Astrocyte (in vitro differentiated cells and primary cell): Measurements from ENCODE around the gene SELENOW. TPM values are rescaled to one million over a fixed set of nuclear protein-coding genes. Genes with fewer than 3 reads are reported as not detected.
A peak's percentile ranks its signal among the peaks of the same experiment; 100 is the strongest.
"Not testable (repeated sequence)": the region's sequence is repeated elsewhere in the genome, so short reads cannot be mapped to it uniquely, and the experiment has no call there.

Experiments
- DNase-seq: peaks from one replicate; pipeline ENCODE4 v3.0.0-alpha.2; 2010; ENCODE audit warnings: low read depth
- FAIRE-seq: peaks from 2 replicates; lab custom pipeline; 2011; peaks lifted over from hg19 to GRCh38; lab: Jason Lieb, UNC
- H2AFZ ChIP-seq: 2 replicates; pipeline ENCODE4 v1.6.0; 2012; ENCODE audit warnings: low read depth, low read length, inconsistent platforms
- H3K27ac ChIP-seq: 2 replicates; pipeline ENCODE4 v1.5.1; 2011; ENCODE audit warnings: low read depth, low read length, inconsistent platforms
- H3K27me3 ChIP-seq: 2 replicates; pipeline ENCODE4 v1.6.0; 2011; ENCODE audit warnings: low read length, inconsistent platforms; ENCODE audit not compliant: insufficient read depth
- H3K36me3 ChIP-seq: 2 replicates; pipeline ENCODE4 v1.5.1; 2011; ENCODE audit warnings: low read length, inconsistent platforms; ENCODE audit not compliant: insufficient read depth
- H3K4me1 ChIP-seq: 2 replicates; pipeline ENCODE4 v1.5.1; 2011; ENCODE audit warnings: low read length, inconsistent platforms; ENCODE audit not compliant: insufficient read depth
- H3K4me2 ChIP-seq: 2 replicates; pipeline ENCODE4 v1.6.0; 2012; ENCODE audit warnings: low read length, inconsistent platforms
- H3K4me3 ChIP-seq: 2 replicates; pipeline ENCODE4 v1.5.1; 2011; ENCODE audit warnings: low read depth, mild to moderate bottlenecking, low read length, inconsistent platforms; ENCODE audit not compliant: insufficient read depth
- H3K79me2 ChIP-seq: 2 replicates; pipeline ENCODE4 v1.6.0; 2012; ENCODE audit warnings: mild to moderate bottlenecking, low read length, inconsistent platforms; ENCODE audit not compliant: insufficient read depth
- H3K9ac ChIP-seq: 2 replicates; pipeline ENCODE4 v1.6.0; 2012; ENCODE audit warnings: mild to moderate bottlenecking, low read length, inconsistent platforms
- H3K9me3 ChIP-seq: 2 replicates; pipeline ENCODE4 v1.5.1; 2012; ENCODE audit warnings: low read depth, mild to moderate bottlenecking, low read length, inconsistent platforms; ENCODE audit not compliant: insufficient read depth
- H4K20me1 ChIP-seq: 2 replicates; pipeline ENCODE4 v1.6.0; 2012; ENCODE audit warnings: low read length, inconsistent platforms; ENCODE audit not compliant: insufficient read depth
- H3K27ac Mint-ChIP-seq: one replicate; pipeline ENCODE4 v1.8.0; 2021; ENCODE audit warnings: mild to moderate bottlenecking, mixed read lengths; ENCODE audit not compliant: unreplicated experiment
- H3K27me3 Mint-ChIP-seq: one replicate; pipeline ENCODE4 v1.8.0; 2021; ENCODE audit warnings: low read depth, mixed read lengths; ENCODE audit not compliant: unreplicated experiment
- H3K36me3 Mint-ChIP-seq: one replicate; pipeline ENCODE4 v1.8.0; 2021; ENCODE audit warnings: low read depth, mixed read lengths; ENCODE audit not compliant: unreplicated experiment
- H3K4me1 Mint-ChIP-seq: one replicate; pipeline ENCODE4 v1.8.0; 2021; ENCODE audit warnings: low read depth, mixed read lengths; ENCODE audit not compliant: unreplicated experiment
- H3K4me3 Mint-ChIP-seq: one replicate; pipeline ENCODE4 v1.8.0; 2021; ENCODE audit warnings: mild to moderate bottlenecking, moderate library complexity, mixed read lengths; ENCODE audit not compliant: unreplicated experiment
- H3K9me3 Mint-ChIP-seq: one replicate; pipeline ENCODE4 v1.8.0; 2021; ENCODE audit warnings: mild to moderate bottlenecking, mixed read lengths; ENCODE audit not compliant: unreplicated experiment
- CTCF ChIP-seq: IDR thresholded peaks from 2 replicates; pipeline ENCODE4 v1.5.1; 2011; ENCODE audit warnings: low read depth, mild to moderate bottlenecking, inconsistent platforms, low read length, moderate library complexity; ENCODE audit not compliant: insufficient read depth
- EZH2 ChIP-seq: IDR thresholded peaks from 2 replicates; pipeline ENCODE4 v1.6.1; 2012; ENCODE audit warnings: mild to moderate bottlenecking, low read length, inconsistent platforms; ENCODE audit not compliant: insufficient read depth
- total RNA-seq: library from RNA; stranded (reverse); gene quantifications from 2 replicates; pipeline ENCODE4 v1.2.1, GENCODE V29; 2021

Gene SELENOW
- total RNA-seq, 1 donor from 2014 or later = 279 TPM

DNA sequence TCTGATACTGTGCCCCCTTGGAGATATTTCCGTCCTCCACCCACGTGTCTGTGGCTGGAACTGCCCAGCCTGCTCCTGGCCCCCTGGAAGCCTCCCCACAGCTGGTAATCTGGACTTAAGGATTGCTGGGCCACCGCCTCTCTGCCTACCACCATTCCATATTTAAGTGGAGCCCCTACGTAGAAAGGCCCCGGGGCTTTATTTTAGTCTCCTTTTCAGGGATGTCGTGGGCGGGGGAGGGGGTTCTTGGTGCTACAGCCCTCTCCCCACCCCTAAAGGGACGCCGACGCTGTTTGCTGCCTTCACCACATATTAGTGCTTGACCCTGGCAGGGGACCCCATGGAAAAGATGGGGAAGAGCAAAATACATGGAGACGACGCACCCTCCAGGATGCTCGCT lies 35.9 kb upstream of the SELENOW start:
- Mint-ChIP-seq H3K27me3 (no peaks in the 10 kb centered on the region), H3K27ac (peak overlapping the region; percentile 88), H3K9me3 (no peaks in the 10 kb centered on the region), H3K4me1 (peaks cover 18% of the 10 kb centered on the region), H3K4me3 (peak overlapping the region; percentile 20), H3K36me3 (peaks cover 22% of the 10 kb centered on the region)
- peak; percentile 31 for DNase-seq
- peak overlapping the region; percentile 43 for H3K4me3 ChIP-seq
- peaks cover 17% of the 10 kb centered on the region for H3K36me3 ChIP-seq
- peaks cover 10% of the 10 kb centered on the region for H4K20me1 ChIP-seq
- no peak for TF ChIP-seq EZH2
- TF ChIP-seq CTCF = no peak
- peak overlapping the region; percentile 99 for H3K27ac ChIP-seq
- peak overlapping the region; percentile 43 for H2AFZ ChIP-seq
- peaks cover 26% of the 10 kb centered on the region for H3K4me1 ChIP-seq
- no peaks in the 10 kb centered on the region for H3K27me3 ChIP-seq
- peak overlapping the region; percentile 89 for H3K4me2 ChIP-seq
- peak overlapping the region; percentile 87 for H3K9ac ChIP-seq
- H3K79me2 ChIP-seq = peaks cover 16% of the 10 kb centered on the region
- H3K9me3 ChIP-seq = no peaks in the 10 kb centered on the region
- FAIRE-seq = no peak

GRCh38 chr19:47745010-47745901 lies 33.2 kb upstream of the SELENOW start, which contains the start of gene NOP53:
Gene NOP53, plus strand, starts transcription at chr19:47745546. Its CDS starts 14 bp downstream, at chr19:47745560.
- Histone ChIP-seq H3K4me2 (peak within 1 kb of the TSS; percentile 76), H3K4me1 (peaks cover 26% of the 10 kb centered on the region), H3K4me3 (peak within 1 kb of the TSS; percentile 73), H3K27ac (peak within 1 kb of the TSS; percentile 92), H3K79me2 (peaks cover 34% of the 10 kb centered on the region), H2AFZ (peak within 1 kb of the TSS; percentile 79), H3K9me3 (no peaks in the 10 kb centered on the region), H3K27me3 (no peaks in the 10 kb centered on the region), H4K20me1 (peaks cover 33% of the 10 kb centered on the region), H3K36me3 (peaks cover 22% of the 10 kb centered on the region), H3K9ac (peak within 1 kb of the TSS; percentile 93)
- Mint-ChIP-seq H3K27me3 (no peaks in the 10 kb centered on the region), H3K36me3 (peaks cover 21% of the 10 kb centered on the region), H3K27ac (peak within 1 kb of the TSS; percentile 90), H3K4me1 (peaks cover 18% of the 10 kb centered on the region), H3K4me3 (peak within 1 kb of the TSS; percentile 93), H3K9me3 (no peaks in the 10 kb centered on the region)
- no peak for TF ChIP-seq EZH2
- no peak for TF ChIP-seq CTCF
- FAIRE-seq (no peak), DNase-seq (peak; percentile 87)

- Histone ChIP-seq H4K20me1 (peaks cover 42% of the 10 kb centered on the region), H3K4me3 (peak overlapping the region; percentile 73), H3K36me3 (peaks cover 20% of the 10 kb centered on the region), H3K9ac (peak overlapping the region; percentile 93), H3K79me2 (peaks cover 34% of the 10 kb centered on the region), H3K4me2 (peak overlapping the region; percentile 76), H3K4me1 (peaks cover 26% of the 10 kb centered on the region)
- peaks cover 24% of the 10 kb centered on the region for H3K36me3 Mint-ChIP-seq
- peak overlapping the region; percentile 41 for H3K27ac Mint-ChIP-seq
- not testable (repeated sequence) for H3K9me3 ChIP-seq, H3K27me3 ChIP-seq, FAIRE-seq, H3K9me3 Mint-ChIP-seq, DNase-seq, H3K27ac ChIP-seq, H2AFZ ChIP-seq, H3K27me3 Mint-ChIP-seq
- peaks cover 18% of the 10 kb centered on the region for H3K4me1 Mint-ChIP-seq
- peak overlapping the region; percentile 93 for H3K4me3 Mint-ChIP-seq
Measured at GRCh38 chr19:47746129-47746528, 32.4 kb upstream of the SELENOW start.
